Trophoblast cell (in vitro differentiated cells and primary cell): Measurements from ENCODE around the gene TNS3.

Experiments
- DNase-seq, 2 donors: peaks; one replicate each; pipeline ENCODE4 v3.0.0-alpha.2; 2016
- H2AFZ ChIP-seq: 2 replicates; pipeline ENCODE4 v1.6.1; 2013; ENCODE audit warnings: low read length, moderate library complexity, mild to moderate bottlenecking; ENCODE audit not compliant: insufficient read depth, poor library complexity
- H2AK5ac ChIP-seq: 2 replicates; pipeline ENCODE4 v1.6.1; 2013; ENCODE audit warnings: mild to moderate bottlenecking, low read length
- H2BK120ac ChIP-seq: 2 replicates; pipeline ENCODE4 v1.6.1; 2013; ENCODE audit warnings: low read length, mild to moderate bottlenecking, moderate library complexity; ENCODE audit not compliant: insufficient read depth, poor library complexity
- H2BK12ac ChIP-seq: 2 replicates; pipeline ENCODE4 v1.6.1; 2013; ENCODE audit warnings: mild to moderate bottlenecking, low read length, moderate library complexity
- H2BK5ac ChIP-seq: 2 replicates; pipeline ENCODE4 v1.6.1; 2013; ENCODE audit warnings: low read length, low read depth, moderate library complexity, mild to moderate bottlenecking; ENCODE audit not compliant: poor library complexity
- H3K14ac ChIP-seq: 2 replicates; pipeline ENCODE4 v1.6.1; 2013; ENCODE audit warnings: mild to moderate bottlenecking, low read length
- H3K18ac ChIP-seq: 2 replicates; pipeline ENCODE4 v1.6.1; 2013; ENCODE audit warnings: mild to moderate bottlenecking, low read length
- H3K23ac ChIP-seq: 2 replicates; pipeline ENCODE4 v1.6.1; 2013; ENCODE audit warnings: low read length
- H3K27ac ChIP-seq: 2 replicates; pipeline ENCODE4 v1.5.1; 2013; ENCODE audit warnings: low read depth, mild to moderate bottlenecking, inconsistent platforms, low read length, moderate library complexity
- H3K27me3 ChIP-seq: 2 replicates; pipeline ENCODE4 v1.6.1; 2013; ENCODE audit warnings: inconsistent platforms, mild to moderate bottlenecking, low read length, moderate library complexity; ENCODE audit not compliant: insufficient read depth
- H3K36me3 ChIP-seq, 2 experiments: 1 replicate in 1 of 2; 2 replicates in 1 of 2; pipeline ENCODE4 v1.6.1; 2013; ENCODE audit warnings: low read length in 2 of 2, mild to moderate bottlenecking in 2 of 2, moderate library complexity in 1 of 2; ENCODE audit not compliant: insufficient read depth in 2 of 2, control insufficient read depth in 1 of 2
- H3K4ac ChIP-seq: 2 replicates; pipeline ENCODE4 v1.6.1; 2013; ENCODE audit warnings: low read depth, mild to moderate bottlenecking, low read length, moderate library complexity
- H3K4me1 ChIP-seq, 2 experiments: 1 replicate in 1 of 2; 2 replicates in 1 of 2; pipeline ENCODE4 v1.6.1; 2013; ENCODE audit warnings: low read length in 2 of 2, mild to moderate bottlenecking in 2 of 2, moderate library complexity in 1 of 2; ENCODE audit not compliant: insufficient read depth in 2 of 2, control insufficient read depth in 1 of 2
- H3K4me2 ChIP-seq: 2 replicates; pipeline ENCODE4 v1.6.1; 2013; ENCODE audit warnings: inconsistent platforms, mild to moderate bottlenecking, low read length, moderate library complexity
- H3K4me3 ChIP-seq: 2 replicates; pipeline ENCODE4 v1.5.1; 2013; ENCODE audit warnings: mild to moderate bottlenecking, low read depth, low read length, inconsistent platforms
- H3K79me1 ChIP-seq: one replicate; pipeline ENCODE4 v1.6.1; 2013; ENCODE audit warnings: low read length
- H3K79me2 ChIP-seq: 2 replicates; pipeline ENCODE4 v1.6.1; 2013; ENCODE audit warnings: low read length, mild to moderate bottlenecking; ENCODE audit not compliant: control insufficient read depth, insufficient read depth, poor library complexity
- H3K9ac ChIP-seq: 2 replicates; pipeline ENCODE4 v1.6.1; 2013; ENCODE audit warnings: mild to moderate bottlenecking, low read length
- H3K9me3 ChIP-seq: 2 replicates; pipeline ENCODE4 v1.6.1; 2013; ENCODE audit warnings: low read depth, mild to moderate bottlenecking, control low read depth, inconsistent platforms, low read length; ENCODE audit not compliant: insufficient read depth
- H4K12ac ChIP-seq: 2 replicates; pipeline ENCODE4 v1.6.1; 2013; ENCODE audit warnings: low read depth, mild to moderate bottlenecking, low read length, moderate library complexity
- H4K8ac ChIP-seq: 2 replicates; pipeline ENCODE4 v1.6.1; 2013; ENCODE audit warnings: low read depth, mild to moderate bottlenecking, low read length, moderate library complexity
- H4K91ac ChIP-seq: one replicate; pipeline ENCODE4 v1.6.1; 2013; ENCODE audit warnings: low read depth, mild to moderate bottlenecking, low read length, moderate library complexity
- WGBS: extraction: QIAGEN DNeasy Blood & Tissue Kit; methylation state at CpG from one replicate; pipeline ENCODE4 v1.1.7; 2013; ENCODE audit warnings: missing lambda C conversion rate; ENCODE audit not compliant: insufficient read length, insufficient coverage; ENCODE audit errors: extremely low coverage; 5-methylcytosine and 5-hydroxymethylcytosine counted together

The TNS3 gene

GRCh38 chr7:47579458-47579857 lies 2.5 kb downstream of the TNS3 start:
- peak overlapping the region; percentile 97 for H3K27ac ChIP-seq
- no CpG with 5 or more reads among the region's 3 CpGs for WGBS
- no peak overlapping the region for H3K9ac ChIP-seq
- peaks cover 32% of the 10 kb centered on the region for H3K79me2 ChIP-seq
- H3K27me3 ChIP-seq = no peaks in the 10 kb centered on the region
- DNase-seq = no peak
- peak overlapping the region; percentile 9 for H2AFZ ChIP-seq
- no peak overlapping the region for H4K12ac ChIP-seq
- no peaks in the 10 kb centered on the region for H3K9me3 ChIP-seq
- no peak overlapping the region for H3K4me3 ChIP-seq
- H3K23ac ChIP-seq = no peak overlapping the region
- peak overlapping the region; percentile 62 for H3K14ac ChIP-seq
- H4K8ac ChIP-seq = peak overlapping the region; percentile 44
- H3K4me1 ChIP-seq = peaks cover 48% of the 10 kb centered on the region in 2 experiments
- peaks cover 70% of the 10 kb centered on the region for H3K79me1 ChIP-seq
- peak overlapping the region; percentile 77 for H2BK120ac ChIP-seq
- peak overlapping the region; percentile 85 for H3K4me2 ChIP-seq
- peak overlapping the region; percentile 67 for H2BK5ac ChIP-seq
- peak overlapping the region; percentile 88 for H4K91ac ChIP-seq
- peak overlapping the region; percentile 75 for H2BK12ac ChIP-seq
- H3K4ac ChIP-seq = peak overlapping the region; percentile 80
- peak overlapping the region; percentile 76 for H3K18ac ChIP-seq
- H3K36me3 ChIP-seq = peaks cover 11 to 12% of the 10 kb centered on the region in 2 experiments
- peak overlapping the region; percentile 27 for H2AK5ac ChIP-seq

GRCh38 chr7:47578579-47579270 lies 3.2 kb downstream of the TNS3 start:
- Histone ChIP-seq H3K4ac (peak overlapping the region; percentile 80), H2AK5ac (peak overlapping the region; percentile 27), H4K91ac (peak overlapping the region; percentile 88), H2BK12ac (peak overlapping the region; percentile 42), H3K4me2 (peak overlapping the region; percentile 85), H3K79me2 (peaks cover 34% of the 10 kb centered on the region), H3K4me3 (no peak overlapping the region), H2AFZ (no peak overlapping the region), H2BK5ac (peak overlapping the region; percentile 67), H3K14ac (peak overlapping the region; percentile 32), H3K18ac (peak overlapping the region; percentile 76), H3K9ac (no peak overlapping the region), H4K12ac (no peak overlapping the region), H3K23ac (no peak overlapping the region), H3K27ac (peak overlapping the region; percentile 97), H3K36me3 (peaks cover 11 to 12% of the 10 kb centered on the region in 2 experiments), H4K8ac (peak overlapping the region; percentile 44), H3K79me1 (peaks cover 70% of the 10 kb centered on the region), H3K27me3 (no peaks in the 10 kb centered on the region), H3K9me3 (no peaks in the 10 kb centered on the region), H3K4me1 (peaks cover 48 to 53% of the 10 kb centered on the region in 2 experiments), H2BK120ac (peak overlapping the region; percentile 77)
- no CpG with 5 or more reads among the region's 18 CpGs for WGBS
- DNase-seq = no peak

GRCh38 chr7:47577321-47577919 lies 4.5 kb downstream of the TNS3 start:
- H3K9me3 ChIP-seq = no peaks in the 10 kb centered on the region
- peak overlapping the region; percentile 90 for H2BK5ac ChIP-seq
- peak overlapping the region; percentile 57 for H2AFZ ChIP-seq
- H3K23ac ChIP-seq = no peak overlapping the region
- H3K14ac ChIP-seq = peak overlapping the region; percentile 86
- H3K4me2 ChIP-seq = no peak overlapping the region
- no peak overlapping the region for H3K4me3 ChIP-seq
- H3K9ac ChIP-seq = peak overlapping the region; percentile 59
- H3K79me2 ChIP-seq = peaks cover 43% of the 10 kb centered on the region
- H2BK120ac ChIP-seq = peak overlapping the region; percentile 90
- H4K12ac ChIP-seq = no peak overlapping the region
- H3K27me3 ChIP-seq = no peaks in the 10 kb centered on the region
- WGBS = no CpG with 5 or more reads among the region's 14 CpGs
- H3K27ac ChIP-seq = peak overlapping the region; percentile 97
- H3K4ac ChIP-seq = peak overlapping the region; percentile 70
- peak overlapping the region; percentile 70 for H3K18ac ChIP-seq
- H3K4me1 ChIP-seq = peaks cover 48 to 52% of the 10 kb centered on the region in 2 experiments
- peaks cover 71% of the 10 kb centered on the region for H3K79me1 ChIP-seq
- peak overlapping the region; percentile 55 for H4K8ac ChIP-seq
- peak overlapping the region; percentile 85 for H2AK5ac ChIP-seq
- H3K36me3 ChIP-seq = peaks cover 15 to 17% of the 10 kb centered on the region in 2 experiments
- no peak for DNase-seq
- peak overlapping the region; percentile 67 for H2BK12ac ChIP-seq
- H4K91ac ChIP-seq = peak overlapping the region; percentile 96

GRCh38 chr7:47576866-47577306 lies 5.0 kb downstream of the TNS3 start:
- Histone ChIP-seq H2AFZ (no peak overlapping the region), H4K12ac (no peak overlapping the region), H3K36me3 (peaks cover 19 to 21% of the 10 kb centered on the region in 2 experiments), H4K8ac (peak overlapping the region; percentile 69), H3K23ac (no peak overlapping the region), H2BK5ac (peak overlapping the region; percentile 90), H3K27ac (peak overlapping the region; percentile 97), H3K9me3 (no peaks in the 10 kb centered on the region), H3K4me2 (no peak overlapping the region), H3K27me3 (no peaks in the 10 kb centered on the region), H3K18ac (peak overlapping the region; percentile 74), H3K79me1 (peaks cover 69% of the 10 kb centered on the region), H4K91ac (peak overlapping the region; percentile 96), H3K4me3 (no peak overlapping the region), H2AK5ac (peak overlapping the region; percentile 51), H3K9ac (no peak overlapping the region), H3K14ac (peak overlapping the region; percentile 90), H2BK12ac (peak overlapping the region; percentile 92), H3K79me2 (peaks cover 41% of the 10 kb centered on the region), H3K4ac (peak overlapping the region; percentile 75), H3K4me1 (peaks cover 49 to 55% of the 10 kb centered on the region in 2 experiments), H2BK120ac (peak overlapping the region; percentile 90)
- peak; percentile 78 to 84 for DNase-seq
- WGBS = no CpG with 5 or more reads among the region's 15 CpGs
